NCI-H1930 (cell line): Measurements from ENCODE around the gene PDZD7.
"Not testable (repeated sequence)": the region's sequence is repeated elsewhere in the genome, so short reads cannot be mapped to it uniquely, and the experiment has no call there.

Source experiments
- DNase-seq, 2 experiments: peaks; one replicate each; lab custom pipeline; 2025; lab: John Stamatoyannopoulos, UW

PDZD7 gene

GRCh38 chr10:100982916-100983830 is 47.8 kb downstream of the PDZD7 start:
- no peak for DNase-seq

GRCh38 chr10:100981178-100981772 is 49.7 kb downstream of the PDZD7 start:
- no peak for DNase-seq

- no peak for DNase-seq
Observed at GRCh38 chr10:100980711-100981110, 50.2 kb downstream of the PDZD7 start.

DNA sequence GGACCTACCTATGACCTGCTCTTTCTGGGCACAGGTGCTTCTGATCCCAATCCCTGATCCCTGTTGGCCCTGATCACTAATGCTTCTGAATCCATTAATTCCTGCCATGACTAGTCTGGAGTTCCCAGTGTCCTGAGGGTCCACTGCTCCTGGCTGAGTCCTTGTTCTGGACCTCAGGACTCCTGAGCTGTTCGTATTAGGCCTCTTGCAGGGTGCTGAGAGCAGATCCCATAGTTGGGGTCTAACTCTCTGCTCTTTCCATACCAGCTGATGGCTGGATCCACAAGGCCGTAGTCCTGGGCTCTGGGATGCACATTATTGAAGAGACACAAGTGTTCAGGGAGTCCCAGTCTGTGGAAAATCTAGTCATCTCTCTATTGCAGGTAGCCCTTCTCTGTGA is 50.6 kb downstream of the PDZD7 start:
- no peak for DNase-seq

DNA sequence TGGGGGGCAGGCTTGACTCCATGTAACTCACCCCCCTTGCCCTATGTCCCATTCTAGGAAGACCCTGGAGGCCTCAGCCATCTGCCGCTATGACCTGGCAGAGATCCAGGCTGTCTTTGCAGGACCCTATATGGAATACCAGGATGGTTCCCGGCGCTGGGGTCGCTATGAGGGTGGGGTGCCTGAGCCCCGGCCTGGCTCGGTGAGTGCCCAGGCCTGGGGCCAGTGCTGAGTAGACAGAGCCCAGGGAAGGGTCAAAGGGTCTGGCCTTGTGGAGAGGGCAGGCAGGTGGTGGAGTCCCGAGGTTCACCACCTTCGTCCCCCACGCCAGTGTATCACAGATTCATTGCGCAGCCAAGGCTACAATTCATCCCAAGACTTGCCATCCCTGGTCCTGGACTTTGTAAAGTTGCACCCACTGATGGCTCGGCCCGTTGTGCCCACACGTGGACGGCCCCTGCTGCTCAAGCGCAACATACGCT is 51.1 kb downstream of the PDZD7 start:
- no peak for DNase-seq

- no peak for DNase-seq
Observed at GRCh38 chr10:100978901-100979195, 52.1 kb downstream of the PDZD7 start.

DNA sequence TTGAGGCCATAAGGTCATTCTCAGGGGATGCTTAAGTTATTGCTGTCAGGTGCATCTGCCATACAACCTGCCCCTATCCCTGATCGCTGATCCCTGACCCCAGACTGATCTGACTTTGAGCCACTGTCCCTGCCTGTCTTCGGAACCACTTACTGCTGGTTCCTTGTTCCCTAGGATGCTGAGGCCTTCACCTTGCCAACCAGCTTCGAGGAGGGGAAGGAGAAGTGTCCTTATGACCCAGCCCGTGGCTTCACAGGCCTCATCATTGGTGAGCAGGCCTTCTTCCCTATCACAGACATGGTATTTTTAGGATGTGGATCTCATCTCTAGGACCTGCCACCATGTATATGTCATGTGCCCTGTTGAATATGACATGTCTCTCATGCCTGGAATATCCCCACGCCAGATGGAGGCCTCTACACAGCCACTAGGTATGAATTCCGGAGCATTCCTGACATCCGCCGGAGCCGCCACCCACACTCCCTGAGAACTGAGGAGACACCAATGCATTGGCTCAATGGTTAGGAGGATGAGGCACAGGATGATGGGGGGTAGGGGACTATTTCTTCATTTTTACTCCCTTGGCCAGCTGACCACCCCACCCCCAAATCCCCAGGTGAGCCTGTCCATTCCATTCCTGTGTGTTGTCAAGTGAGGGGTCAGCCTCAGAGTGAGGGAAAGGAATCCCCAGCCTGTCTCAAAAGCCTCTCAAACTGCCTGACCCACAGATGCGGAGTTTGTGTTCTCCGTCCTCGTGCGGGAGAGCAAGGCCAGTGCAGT is 52.6 kb downstream of the PDZD7 start:
- no peak for DNase-seq

DNA sequence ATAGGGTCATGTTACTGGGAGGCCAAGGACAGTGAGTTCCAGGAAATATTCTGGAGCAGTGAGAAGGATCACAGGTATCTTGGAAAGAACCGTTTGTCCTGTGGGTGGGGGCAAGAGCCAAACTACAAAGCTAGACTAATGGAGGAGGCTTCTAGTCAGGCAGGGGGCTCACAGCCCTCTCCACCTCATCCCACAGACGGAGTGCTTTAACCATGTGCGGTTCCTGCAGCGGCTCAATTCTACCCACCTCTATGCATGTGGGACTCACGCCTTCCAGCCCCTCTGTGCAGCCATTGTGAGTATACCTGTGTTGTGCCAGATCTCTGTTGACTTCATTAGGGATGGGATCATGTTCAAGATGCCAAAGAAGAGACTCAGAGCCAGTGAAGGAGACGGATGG is 53.5 kb downstream of the PDZD7 start:
- no peak for DNase-seq

GRCh38 chr10:100976906-100977305 is 54.0 kb downstream of the PDZD7 start:
- no peak for DNase-seq

- not testable (repeated sequence) for DNase-seq
Observed at GRCh38 chr10:100975397-100975796, 55.5 kb downstream of the PDZD7 start.

- no peak for DNase-seq
Observed at GRCh38 chr10:100972904-100973535, 57.9 kb downstream of the PDZD7 start.

DNA sequence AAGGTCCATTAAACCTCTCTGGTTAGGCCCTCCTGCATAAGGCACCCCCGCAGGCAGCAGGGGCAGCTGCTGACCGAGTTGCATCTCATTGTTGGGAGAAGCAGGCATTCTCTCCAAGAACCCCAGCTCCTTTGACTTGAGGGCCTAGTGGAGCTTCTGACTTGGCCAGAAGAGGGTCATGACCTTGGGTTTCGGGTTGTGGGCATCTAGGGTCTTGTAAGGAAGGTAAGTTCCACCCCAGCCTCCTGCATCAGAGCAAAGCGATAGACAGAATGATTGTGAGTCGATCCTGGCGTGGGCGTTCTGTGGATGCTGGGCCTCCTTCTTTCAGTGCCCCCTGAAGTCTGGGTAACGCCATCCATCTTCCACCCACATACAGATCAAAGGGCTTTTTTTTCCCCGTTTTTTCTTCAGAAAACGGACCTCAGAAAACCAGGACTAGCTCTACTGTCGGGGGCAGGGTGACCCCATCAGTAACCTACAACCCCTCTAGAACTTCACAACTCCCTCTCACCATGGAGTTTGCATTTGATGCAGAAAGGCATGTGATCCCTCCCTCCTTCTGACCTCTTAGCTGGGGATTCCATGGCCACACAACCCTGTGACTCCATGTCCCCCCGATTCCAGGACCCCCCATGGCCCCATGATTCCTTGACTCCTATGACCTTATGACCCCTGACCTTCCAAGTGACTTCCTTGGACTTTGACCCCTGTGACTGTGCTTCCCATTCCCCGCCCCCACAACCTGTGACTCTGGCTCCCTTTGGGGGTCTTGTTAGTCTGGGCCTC is 58.6 kb downstream of the PDZD7 start:
- no peak for DNase-seq

DNA sequence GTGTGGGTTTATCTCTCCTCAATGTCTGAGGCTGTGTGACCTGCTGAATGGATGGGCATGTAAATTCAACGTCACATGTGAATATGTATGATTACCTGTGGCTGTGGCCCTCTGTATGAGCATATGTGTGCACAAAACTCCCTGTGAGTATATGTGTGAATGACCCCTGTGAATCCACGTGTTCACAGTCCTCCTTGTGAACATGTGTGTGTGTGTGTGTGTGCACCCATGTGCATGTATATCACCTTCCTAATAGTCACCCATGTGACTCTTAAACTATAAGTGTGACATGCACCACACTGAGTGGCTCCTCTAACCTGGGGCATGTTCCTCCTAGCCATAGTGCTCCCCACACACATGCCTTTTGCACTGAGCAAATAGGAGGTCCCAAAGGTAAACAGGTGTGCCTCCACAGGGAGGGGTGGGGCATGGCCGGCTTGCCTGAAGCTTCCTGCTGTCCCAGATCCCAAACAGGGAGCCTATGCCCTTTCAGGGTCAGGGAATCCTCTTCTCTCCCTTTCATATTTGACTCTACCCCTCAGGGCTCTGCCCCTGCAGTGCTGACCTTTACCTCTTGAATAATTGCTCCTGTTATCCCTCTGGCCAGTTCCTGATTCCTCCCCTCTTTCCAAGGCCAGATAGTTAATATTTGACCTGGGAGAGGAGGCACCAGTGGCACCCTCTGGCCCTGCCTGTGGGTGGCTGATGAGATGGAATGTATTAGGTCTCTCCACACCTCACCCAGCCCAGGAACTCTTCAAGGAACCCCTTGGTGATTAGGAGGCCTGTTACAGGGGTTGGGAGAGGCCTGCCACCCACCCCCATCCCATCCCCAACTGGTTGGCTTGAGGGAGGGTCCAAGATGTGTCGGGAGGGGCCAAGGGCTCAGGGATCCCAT is 59.8 kb downstream of the PDZD7 start:
- DNase-seq: no peak

GRCh38 chr10:100970076-100970913 is 60.6 kb downstream of the PDZD7 start:
- DNase-seq: no peak

- DNase-seq: peak; percentile 7 to 23
Observed at GRCh38 chr10:100969187-100970075, 61.5 kb downstream of the PDZD7 start, which contains the start of gene SEMA4G. SEMA4G (plus strand) TSS chr10:100969504; CDS start chr10:100972913, 3,409 bp downstream.

DNA sequence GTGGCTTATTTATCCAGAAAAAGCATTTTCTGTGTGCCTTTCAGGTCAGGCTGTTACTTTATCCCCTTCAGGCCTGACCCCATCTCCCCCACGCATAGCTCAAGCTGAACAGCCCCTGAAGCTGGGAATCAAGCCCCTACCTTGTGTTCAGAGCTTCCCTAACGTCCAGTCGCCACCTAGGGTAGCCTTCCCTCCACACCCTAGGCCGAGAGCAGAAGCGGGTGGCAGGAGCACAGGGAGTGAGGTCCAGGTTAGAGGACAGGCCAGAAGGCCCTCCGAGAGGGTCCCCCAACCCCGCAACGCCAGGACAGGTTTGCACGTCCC is 62.1 kb downstream of the PDZD7 start:
- no peak for DNase-seq

DNA sequence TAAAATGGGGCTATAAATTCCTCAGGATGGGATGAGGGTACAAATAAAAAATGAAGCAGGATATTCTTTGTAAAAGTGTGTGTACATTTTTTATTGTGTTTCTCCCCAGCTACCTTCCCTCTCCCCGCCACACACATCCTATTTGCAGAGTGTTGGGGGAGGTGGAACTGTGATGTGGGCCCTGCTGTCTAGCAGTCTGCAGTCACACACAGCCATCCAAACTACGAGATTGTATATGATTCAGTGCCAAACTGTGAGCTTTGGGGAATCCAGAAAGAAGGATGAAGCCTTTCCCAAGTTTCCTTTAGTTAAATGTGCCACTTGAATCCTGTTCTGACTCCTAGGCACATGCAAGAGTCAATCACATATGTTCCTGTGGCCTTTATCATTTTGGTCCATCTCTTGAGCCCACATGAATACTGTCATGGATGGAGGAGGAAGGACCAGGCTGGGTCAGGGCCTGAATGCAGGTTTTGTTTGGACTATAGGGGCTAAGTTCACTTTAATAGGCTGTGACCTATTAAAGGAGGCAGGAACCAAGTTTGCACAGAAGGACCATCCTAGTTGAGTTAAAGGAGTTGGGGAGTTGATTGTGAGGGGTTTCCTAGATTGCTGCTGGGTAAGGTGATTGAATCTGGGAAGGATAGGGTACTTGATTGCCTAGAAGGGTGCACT is 62.7 kb downstream of the PDZD7 start:
- DNase-seq: no peak

DNA sequence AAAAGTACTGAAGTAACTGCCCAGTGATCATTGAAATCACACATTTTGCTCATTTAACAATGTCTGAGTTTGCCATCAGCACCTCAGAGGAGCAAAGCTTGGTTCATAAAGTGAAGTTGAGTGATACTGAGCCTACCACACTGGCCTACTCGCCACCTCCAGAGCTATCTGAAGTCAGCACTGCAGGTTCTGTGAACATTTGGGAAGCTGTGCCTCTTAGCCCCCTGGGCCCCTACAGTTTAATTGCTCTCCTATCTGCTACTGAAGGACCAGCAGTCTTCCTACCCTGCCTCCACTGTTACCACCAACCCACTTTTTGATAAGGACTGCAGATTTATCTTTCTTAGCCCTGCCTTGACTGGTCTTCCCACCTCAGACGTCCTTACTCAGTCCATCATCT is 63.6 kb downstream of the PDZD7 start:
- no peak for DNase-seq
